HPDE6-E6E7 (cell line): Measurements from ENCODE around the gene PARP14.

ENCODE experiments used
- DNase-seq: peaks from one replicate; pipeline ENCODE4 v3.0.0; 2011; ENCODE audit warnings: missing footprints; ENCODE audit errors: extremely low spot score

PARP14 gene

GRCh38 chr3:122767540-122768372 lies 87.1 kb downstream of the PARP14 start:
- no peak for DNase-seq

GRCh38 chr3:122770521-122771202 lies 90.0 kb downstream of the PARP14 start:
- DNase-seq: no peak

GRCh38 chr3:122772827-122773226 lies 92.2 kb downstream of the PARP14 start:
- no peak for DNase-seq

DNA sequence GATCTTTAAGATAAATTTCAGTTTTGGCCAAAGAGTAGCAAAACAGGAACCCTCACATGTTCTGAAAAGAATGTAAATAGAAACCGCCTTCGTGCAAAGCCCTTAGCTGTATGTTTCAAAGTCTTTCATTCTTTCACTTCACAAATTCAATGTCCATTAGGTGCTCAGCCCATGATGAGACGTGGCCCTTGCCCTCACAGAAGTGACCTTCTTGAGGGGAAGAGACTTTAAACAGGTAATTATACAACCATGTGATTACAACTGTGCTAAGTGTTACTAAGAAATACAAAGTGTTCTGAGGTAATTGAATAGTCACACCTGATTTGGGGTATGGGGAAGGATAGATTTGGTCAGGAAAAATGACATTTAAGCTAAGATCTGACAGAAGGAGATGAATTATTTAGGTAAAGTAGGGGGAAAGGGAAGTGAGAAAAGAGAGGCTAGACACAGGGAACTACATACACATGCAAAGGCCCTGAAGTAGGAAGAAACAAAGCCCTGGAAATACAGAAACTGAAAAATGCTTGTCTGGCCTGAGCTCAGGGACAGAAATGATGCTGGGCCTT lies 93.4 kb downstream of the PARP14 start:
- no peak for DNase-seq

DNA sequence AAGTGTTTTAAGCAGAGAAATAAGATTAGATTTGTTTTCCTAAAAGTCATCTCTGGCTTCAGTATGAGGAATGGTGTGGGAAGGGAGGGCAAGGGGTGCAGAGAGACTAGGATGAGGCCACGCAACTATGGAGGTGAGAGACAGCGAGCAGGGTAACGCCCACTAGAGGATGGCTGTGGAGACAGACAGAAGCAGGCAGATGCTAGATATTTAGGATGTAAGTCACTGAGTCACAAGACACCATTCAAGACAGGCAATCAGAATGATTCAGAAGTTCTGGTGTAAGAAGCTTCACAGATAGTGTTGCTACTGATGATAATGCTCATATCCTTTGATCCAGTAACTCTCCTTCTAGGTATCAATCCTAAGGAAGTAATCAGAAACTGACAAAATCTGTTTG lies 93.9 kb downstream of the PARP14 start:
- DNase-seq: no peak

GRCh38 chr3:122776675-122777468 lies 96.2 kb downstream of the PARP14 start:
- no peak for DNase-seq

DNA sequence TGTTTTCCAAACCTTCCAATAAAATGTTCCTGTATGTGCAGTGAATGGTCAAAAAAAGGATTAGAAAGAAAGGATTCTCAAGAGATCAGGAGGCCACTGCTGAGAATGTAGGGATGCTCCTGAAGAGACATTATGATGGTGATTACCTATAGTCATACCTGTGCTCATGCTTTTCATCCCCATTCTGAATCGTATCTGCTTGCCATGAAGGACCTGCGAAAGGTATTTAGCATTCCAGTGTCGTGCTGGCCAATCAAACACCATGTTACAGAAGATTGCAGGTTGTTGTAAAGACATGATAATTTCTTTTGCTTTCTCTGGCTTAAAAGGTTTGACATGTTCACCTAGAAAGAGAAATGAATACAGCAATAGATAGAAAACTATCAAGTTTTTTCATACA lies 96.9 kb downstream of the PARP14 start:
- no peak for DNase-seq
